ENCODE results near the gene PAX5.
"Not testable (repeated sequence)": the region's sequence is repeated elsewhere in the genome, so short reads cannot be mapped to it uniquely, and the experiment has no call there.

PAX5 gene

DNA sequence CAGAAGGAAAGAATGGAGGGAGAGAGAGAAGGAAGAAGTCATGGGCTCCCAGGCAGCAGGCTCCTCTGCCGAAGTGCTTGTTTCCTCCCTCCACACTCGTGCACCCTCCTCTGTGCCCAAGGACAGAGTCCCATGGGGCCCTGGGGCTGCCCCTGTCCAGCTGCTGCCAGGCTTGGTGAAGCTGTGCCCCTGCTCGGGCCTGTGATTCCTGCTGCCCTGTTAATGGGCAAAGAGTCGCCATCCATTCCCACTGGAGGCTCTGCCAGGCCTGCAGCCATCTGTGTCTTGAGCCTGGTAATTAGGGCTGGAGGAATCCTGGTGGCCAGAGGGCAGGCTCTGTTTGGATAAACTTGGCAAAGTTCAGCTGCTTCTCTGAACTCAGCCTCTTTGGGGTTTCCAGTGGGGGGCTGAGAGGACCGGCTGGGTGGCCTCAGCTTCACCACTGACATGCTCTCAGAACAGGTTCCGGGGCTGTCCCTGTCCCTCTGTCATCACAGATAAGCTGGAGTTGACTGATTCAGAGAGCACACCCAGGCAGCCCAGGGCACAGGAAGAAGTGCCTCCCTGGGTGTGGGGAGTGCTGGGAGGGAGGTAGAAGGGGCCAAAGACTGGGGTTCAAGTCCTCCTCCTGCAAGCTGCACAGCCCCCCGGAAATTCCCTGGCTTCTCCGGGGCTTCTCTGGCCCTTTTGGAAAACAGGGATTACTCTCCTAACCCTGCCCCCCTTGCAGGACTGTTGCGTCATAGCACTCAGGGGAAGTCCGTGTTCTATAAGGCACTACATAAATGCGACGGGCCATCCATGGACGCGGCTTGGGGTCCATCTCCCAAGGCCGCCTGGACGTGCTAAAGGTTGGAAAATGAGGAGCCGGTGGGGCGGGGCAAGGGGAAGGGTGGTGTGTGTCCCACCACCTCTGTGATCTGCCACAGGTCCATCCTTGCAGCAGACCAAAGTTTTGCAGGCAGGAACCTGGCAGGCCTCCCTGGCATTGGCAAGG lies 154.8 kb downstream of the PAX5 start:
- peak; percentile 62 for DNase-seq (ENCODE audit: low spot score)

DNA sequence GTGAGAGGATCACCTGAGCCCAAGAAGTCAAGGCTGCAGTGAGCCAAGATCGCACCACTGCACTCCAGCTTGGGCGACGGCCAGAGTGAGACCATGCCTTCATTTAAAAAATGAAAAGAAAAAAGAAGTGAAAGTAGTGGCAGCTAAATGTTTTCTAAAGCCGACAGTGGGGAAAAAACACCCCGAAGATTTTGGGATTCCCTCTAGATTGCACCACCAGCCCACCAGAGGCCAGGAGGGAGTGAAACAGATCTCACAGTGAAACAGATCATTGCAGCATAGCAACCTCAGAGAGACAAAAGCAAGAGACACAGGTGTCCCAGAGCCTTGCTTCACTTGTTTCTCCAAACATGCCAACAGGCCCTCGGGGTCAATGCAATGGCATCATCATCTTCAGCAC lies 156.8 kb downstream of the PAX5 start:
- no peak for DNase-seq (ENCODE audit: low spot score)

DNA sequence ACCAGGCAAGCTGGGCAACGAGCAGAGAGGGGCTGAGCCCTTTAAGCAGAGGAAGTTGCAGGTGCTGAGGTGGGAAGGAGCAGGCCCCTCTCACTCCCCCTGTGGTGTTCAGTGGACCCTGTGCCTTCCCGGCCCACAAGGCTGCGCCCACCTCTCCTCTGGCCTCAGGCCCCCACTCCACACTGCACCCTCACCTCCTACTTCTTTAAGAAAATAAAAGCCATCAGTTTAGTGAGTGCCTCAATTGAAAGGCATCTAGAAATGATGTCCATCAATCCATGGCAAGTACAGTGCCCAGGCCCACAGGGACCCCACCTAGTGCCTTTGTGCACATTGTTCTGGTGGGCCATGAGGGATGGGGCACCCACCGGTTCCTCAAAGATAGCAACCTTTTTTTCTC lies 158.0 kb downstream of the PAX5 start:
- DNase-seq (ENCODE audit: low spot score): no peak

DNA sequence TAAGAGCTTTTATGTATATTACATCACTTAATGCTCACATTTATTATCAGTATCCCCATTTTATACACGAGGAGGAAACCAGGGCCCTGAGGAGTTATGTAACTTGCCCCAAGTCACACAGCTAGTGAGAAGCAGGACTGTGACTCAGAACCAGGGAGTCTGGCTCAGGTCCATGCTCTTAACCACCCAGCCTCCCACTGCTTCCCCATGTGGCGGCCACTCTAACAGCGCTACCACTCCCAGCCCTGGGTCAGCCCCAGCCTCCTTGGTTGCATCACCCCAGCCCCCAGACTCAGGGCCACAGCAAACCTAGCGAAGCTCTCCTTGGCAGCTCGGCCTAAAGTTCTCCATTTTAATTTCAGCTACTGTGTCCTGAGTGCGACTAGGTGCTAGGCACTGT lies 159.1 kb downstream of the PAX5 start:
- DNase-seq (ENCODE audit: low spot score): no peak

DNA sequence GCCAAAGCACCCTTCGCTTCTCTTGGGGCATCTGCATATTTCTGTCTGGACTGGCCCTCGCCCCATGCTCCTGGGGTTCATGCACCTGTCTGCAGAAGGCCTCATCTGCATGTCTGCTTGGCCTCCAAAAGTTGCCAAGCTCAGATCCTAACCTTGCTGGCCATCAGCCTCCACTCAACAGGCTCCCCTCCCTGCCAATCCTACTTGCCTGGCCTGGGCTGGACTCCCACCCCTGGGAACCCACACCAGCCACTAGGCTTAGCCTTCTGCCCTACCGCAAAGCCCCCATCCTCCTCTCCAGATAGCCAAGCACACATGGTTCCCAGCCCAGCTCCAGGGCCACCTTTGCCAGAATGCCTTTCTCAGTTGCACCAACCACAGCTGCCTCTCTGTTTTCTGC lies 159.8 kb downstream of the PAX5 start:
- DNase-seq (ENCODE audit: low spot score): no peak

DNA sequence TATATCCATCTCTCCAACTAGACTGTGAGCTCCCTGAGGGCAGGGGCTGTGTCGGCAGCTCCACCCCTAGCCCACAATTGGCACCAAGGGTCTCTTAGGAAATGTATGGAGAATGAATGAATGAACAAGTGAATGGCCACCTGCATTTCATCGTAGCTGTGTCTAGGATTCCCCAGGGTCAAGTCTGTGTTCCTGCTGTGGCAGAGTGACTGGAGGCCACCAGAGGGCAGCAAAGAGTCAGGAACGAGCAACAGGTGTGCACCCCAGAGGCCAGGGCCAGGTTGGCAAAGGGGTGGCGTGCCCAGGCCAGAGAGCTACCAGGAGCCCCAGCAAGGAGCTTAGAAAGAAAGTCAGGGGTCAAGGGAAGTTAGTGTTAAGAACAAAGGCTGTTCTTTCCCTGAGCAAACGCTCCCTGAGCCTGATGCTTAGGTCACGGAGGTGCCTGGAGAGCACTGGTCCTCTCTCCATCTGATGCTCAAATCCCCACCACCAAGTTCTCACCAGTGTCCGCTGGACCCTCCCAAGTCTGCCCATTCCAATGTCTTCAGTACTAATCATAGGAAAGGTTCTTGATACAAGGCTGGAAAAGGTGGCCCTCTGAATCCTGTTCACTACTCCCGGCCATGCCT lies 160.7 kb downstream of the PAX5 start:
- DNase-seq (ENCODE audit: low spot score): peak; percentile 94

DNA sequence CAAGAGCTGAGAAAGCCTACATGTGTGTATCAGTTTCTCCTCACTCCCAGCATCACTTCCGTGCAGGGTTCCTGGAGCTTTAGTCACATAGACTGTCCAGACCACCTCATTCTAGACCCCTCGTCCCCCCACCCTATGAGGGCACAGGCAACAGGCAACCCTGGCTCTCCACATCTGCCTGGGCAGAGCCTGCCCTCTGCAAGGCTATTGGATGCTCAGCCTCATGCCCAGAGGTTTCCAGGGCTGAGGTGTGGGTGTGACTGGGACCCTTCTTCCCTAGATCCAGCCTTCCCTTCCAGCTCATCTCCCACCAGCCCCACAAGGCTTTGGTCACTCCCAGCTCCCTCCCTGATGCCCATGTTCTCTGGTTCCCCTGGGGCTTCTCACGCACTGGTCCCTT lies 161.4 kb downstream of the PAX5 start:
- DNase-seq (ENCODE audit: low spot score): no peak

DNA sequence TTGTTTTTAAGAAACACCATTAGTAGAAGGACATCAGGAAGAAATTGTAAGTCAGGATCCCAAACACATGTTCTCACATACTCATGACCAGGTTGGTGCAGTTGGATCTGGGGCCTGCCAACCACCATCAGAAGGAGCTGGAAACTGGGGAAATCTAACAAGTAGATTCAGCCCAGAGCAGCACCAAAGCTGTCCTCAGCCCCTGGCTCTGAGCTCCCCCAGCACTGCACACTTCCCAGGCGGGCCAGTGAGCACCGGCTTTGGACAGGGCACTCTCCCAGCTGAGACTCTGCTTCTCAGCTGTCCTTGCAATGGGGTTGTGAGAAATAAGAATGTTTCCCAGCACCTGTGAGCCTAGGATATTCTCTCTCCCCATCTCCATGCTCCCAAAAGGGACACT lies 162.5 kb downstream of the PAX5 start:
- DNase-seq (ENCODE audit: low spot score): no peak

DNA sequence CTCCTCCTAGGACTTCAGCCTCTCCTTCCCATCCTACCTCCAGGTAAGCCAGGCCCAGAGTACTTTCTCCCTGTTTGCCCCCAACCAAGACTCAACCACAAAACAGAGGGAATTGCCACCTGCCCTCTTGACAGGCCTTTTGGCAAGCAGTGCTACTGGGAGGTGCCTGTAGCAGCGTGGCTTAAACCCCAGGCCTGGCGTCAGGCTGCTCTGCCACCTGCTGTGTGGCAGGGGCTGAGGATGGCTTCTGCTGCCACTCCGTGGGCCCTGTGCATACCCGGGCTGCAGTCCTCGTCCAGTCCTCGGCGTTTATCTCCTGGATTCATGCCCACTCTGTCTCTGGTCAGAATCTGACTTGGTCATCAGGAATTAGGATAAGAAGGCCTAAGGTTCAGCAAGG lies 163.1 kb downstream of the PAX5 start:
- DNase-seq (ENCODE audit: low spot score): no peak

DNA sequence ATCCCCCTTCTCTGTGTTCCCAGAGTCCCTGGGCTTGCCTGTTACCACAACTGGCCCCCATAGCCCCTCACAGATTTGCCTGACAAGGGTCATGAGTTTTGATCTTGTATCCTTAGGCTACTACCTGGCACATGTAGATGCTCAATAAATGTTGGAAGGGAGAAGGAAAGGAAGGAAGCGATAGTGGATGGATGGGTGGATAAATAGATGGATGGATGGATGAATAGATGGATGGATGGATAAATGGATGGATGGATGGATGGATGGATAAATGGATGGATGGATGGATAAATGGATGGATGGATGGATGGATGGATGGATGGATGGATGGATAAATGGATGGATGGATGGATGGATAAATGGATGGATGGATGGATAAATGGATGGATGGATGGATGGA lies 164.5 kb downstream of the PAX5 start:
- DNase-seq (ENCODE audit: low spot score): not testable (repeated sequence)

DNA sequence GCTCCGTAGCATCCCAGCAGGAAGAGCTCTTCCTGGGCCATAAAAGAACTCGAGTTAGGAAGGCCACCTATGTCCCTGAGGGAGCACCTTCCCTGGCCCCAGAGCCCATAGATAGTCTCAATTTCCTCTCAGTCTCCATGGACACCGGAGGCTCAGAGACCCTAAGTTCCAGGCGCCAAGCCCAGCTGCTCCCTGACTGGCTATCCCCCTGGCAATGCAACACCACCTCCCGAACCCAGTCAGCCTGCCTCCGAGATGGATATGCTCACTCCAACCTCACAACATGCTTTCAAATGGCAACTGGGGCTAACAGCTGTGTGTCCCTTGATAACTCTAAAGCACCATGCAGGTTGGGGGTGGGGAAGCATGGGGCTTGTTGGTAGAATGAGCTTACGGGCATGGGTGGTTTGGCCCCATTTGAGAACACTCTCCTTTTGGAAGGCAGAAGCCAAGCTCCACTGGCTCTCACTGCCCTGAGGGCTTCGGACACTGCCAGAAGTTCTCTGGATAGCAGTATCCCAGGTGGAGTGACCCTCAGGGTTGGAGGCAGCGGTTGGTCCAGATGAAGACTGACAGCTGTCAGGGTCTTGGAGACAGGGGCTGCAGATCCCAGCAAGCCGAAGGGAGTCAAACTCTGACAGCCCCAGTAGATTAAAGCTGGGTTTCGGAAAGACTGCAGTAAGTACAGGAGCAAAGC lies 165.3 kb downstream of the PAX5 start:
- DNase-seq (ENCODE audit: low spot score): no peak

DNA sequence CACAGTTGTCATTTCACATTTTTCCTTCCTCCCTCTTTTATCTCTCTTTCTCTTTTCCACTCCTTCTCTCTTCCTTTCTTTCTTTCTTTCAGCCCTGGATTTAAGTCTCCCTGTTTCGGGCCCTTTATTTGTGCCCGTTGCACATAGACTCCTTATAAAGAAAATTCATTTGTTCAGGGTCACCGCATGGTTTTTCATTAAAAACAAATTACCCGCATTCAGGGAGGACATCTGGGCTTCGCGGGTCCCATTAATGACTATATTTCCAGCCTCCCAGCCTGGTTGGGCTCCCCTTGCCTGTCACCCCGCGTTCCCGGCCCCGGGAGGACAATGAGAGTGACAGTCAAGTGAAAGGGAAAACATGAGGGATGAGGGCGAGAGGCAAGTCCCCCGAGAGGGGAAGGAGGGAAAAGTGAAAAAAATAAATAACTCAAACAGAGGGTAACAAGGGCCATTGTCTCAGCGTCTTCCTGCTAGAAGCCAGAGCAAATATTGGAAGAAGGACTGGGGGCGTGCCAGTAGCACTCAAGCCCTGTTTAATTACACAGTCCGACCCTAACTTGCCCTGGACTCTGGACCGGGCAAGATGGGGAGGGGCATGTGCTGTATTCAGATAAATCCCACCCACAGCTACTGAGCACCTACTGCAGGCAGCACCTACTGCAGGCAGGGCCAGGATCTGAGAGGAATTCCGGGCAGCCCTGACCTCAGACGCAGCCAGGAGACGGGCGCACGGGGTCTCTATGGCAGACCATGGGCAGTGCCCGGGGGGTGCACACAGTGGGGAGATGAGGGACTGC lies 166.2 kb downstream of the PAX5 start:
- DNase-seq (ENCODE audit: low spot score): peak; percentile 97

DNA sequence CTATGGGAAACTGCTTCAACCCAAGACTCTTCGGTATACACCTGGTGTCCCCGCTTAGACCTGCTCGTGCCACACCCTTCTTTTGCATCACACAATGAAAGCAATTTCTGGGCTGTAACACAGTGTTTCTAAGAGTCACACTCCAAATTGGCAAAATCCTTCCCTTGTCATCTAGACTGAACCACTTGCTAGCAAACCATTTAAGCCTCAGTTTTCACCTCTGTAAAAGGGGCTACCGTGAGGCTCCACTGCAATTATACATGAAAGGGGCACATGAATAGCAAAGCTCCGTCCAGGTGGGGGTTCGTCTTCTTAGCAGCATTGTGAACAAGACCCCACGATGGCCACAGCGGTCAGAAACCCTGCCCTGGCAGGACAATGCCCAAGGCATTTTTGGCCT lies 166.8 kb downstream of the PAX5 start:
- no peak for DNase-seq (ENCODE audit: low spot score)

DNA sequence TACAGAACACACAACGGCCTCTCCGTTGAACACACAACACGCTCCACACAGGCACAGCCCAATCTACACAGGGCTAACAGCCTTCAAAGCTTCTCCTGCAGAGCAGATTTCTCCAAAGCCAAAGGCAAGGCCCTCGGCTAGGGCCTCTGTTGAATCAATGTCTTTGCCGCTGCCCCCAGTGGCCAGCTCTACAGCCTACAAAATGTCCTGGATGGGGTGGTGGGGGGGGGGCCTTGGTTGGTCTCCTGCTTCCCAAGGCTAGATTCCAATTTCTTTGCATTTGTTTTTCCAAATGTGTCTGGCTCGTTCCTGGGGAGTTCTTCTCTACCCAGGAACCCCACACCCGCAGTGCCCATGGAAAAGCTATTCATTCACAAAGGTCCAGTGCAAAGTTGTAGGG lies 167.2 kb downstream of the PAX5 start:
- DNase-seq (ENCODE audit: low spot score): peak; percentile 62

DNA sequence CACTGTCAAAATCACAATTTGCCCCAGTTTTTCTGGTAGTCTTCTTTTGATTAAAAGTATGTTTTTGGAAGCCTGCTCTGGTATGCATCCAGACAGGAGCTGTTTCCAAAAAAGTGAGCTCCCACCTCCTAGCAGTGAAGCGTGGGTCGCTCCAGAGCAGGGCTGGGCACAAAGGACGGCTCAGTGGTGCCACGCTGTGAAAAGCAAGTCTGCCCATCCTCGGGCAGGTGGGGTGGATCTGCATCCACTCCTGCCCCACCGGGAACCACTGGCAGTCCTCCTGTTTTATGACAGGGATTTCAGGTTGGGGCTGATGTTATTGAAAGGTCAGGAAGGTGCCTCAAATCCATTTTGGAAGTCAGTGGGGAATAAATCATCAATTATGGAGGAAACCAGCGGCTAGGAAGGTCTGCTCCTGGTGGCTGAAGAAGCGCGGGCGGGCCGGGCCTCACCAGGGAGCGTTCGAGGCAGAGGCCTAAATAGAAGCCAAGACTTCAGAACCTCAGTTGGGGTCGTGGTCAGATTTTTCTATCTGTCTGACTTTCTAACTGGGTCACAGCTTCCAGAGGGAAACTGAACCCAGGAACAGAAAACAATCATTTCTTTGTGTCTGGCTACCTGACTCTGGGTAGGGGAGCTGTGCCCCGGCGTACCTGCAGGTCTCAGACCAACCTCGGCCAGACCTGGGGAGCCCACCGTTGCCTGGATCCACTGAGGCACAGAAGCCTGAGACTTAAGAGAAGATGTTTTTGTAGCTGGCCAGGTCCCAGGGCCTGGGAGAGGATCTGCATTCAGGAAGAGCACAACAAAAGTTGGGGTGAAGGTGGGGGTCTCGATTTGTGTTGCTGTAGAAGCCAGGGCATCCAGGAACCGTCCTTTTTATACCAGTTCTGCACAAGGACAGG lies 168.1 kb downstream of the PAX5 start:
- DNase-seq (ENCODE audit: low spot score): no peak

DNA sequence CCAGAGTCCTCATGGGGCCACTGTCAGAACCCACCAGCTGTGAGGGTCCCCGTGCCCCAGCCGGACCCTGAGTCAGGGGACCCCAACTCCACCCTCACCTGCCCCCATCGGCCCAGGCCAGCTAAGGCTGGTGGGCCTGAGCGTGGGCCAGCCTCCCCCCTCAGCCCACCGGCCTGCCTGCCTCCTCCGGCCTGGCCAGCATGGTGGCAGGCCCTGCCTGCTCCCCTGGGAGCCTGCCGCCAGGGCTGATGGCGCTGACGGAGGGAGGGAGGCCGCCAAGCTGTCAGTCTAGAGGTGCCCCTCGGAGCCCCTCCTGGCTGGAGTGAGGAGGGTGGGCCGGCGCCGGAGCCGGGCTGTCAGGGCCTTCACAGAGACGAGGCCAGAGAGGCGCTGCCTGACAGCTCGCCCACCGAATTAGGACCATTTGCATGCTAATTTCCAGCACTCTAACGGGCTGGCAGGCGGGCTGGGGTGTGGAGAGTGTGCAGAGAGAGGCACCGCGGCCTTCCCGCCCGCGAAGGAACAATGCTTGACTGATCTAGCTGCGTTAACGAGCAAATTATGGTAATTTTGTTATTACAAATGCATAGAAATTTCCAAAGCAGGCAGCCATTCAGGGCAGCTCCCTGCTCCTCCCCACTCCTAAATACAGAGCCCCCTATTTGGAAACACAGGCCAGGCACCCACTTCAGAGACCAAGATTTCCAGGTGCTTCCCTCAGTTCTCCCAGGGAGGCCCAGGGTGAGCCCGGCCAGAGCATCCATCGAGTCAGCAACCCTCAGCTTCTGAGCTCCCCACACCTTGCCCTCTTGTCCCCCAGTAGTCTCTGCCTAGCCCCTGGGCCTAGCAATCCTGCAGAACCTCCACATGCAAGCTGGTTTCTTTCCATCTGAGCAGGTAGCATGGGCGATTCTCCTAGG lies 169.3 kb downstream of the PAX5 start:
- no peak for DNase-seq (ENCODE audit: low spot score)

DNA sequence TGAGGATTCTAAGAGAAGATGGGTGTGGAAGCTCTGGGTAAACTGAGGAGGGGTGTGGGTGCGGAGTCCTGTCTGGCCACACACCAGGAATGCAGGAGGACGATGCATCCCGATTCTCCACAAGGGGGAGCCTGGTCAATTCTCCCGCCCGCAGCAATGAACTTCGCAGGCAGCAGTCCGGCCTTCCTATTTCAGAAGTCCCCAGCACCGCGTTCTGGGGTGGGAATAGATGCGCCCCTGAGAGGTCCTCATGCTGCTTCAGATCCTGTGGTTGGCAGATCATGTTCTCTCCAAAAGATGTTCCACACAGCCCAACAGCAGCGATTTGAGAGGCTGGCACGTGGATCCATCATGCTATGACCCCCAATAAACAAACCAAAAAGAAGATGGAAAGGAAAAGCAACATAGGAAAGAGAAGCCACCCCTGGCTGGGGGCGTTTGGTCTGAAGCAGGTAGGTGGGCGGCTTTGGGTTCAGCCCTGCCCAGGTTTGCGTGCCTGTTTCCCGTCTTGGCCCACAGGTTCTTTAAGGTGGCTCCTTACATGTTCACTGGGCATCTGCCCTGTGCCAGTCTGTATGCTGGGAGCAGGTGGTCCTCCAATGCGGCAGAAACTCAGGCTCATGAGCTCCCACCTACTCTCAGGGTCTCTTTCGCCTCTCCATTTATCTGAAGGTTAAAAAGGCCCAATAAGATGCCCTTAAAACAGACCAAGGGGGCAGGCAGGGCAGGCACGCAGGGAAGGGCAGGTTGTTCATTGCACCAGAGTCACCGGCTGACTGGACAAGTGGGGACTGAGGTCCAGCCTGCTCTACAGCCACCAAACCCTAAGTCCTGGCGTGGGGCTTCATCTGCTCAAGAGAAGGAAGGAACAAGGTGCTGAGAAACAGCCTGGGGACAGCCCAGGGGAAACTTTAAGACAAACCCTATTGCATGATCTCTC lies 171.6 kb downstream of the PAX5 start:
- peak; percentile 81 for DNase-seq (ENCODE audit: low spot score)

DNA sequence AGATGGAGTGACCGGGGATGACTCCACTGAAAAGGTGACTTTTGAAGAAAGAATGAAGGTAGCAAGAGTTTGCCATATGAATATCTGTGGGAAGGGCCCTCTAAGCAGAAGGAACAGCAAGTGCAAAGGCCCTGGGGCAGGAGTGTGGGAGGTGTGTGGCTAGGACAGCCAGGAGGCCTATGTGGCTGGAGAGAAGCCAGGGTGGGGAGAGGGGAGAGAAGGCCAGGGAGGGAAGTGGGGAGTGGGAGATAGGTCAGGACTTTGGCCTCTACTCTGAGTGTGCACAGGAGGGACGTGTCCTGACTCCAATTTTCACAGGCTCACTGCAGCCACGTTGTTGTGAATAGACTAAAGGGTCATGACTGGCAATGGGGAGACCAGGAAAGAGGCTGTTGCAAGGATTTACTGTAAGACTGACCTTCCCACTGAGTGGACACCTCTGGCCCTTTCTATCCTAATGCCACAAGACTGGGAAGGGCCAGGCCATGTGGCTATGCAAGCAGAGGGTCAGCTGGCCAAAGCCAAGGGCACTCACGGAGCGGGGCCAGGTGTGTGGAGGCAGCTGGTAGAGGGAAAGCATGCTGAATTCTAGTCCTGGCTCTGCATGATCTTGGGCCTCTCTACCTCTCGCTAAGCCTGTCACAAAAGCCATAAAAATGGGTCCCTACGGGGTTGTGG lies 172.4 kb downstream of the PAX5 start:
- DNase-seq (ENCODE audit: low spot score): no peak
